Osteocyte (in vitro differentiated cells): ENCODE results near the gene POFUT2. TPM values are rescaled to one million over a fixed set of nuclear protein-coding genes. Genes with fewer than 3 reads are reported as not detected.

ENCODE experiments used
- DNase-seq: peaks from one replicate; pipeline ENCODE4 v3.0.0; 2021; ENCODE audit warnings: mixed read lengths; ENCODE audit not compliant: unreplicated experiment; ENCODE audit errors: extremely low spot score
- H3K27ac Mint-ChIP-seq: one replicate; pipeline ENCODE4 v1.8.0; 2021; ENCODE audit warnings: mild to moderate bottlenecking, mixed read lengths; ENCODE audit not compliant: unreplicated experiment
- H3K27me3 Mint-ChIP-seq: one replicate; pipeline ENCODE4 v1.8.0; 2021; ENCODE audit warnings: mixed read lengths; ENCODE audit not compliant: unreplicated experiment
- H3K36me3 Mint-ChIP-seq: one replicate; pipeline ENCODE4 v1.8.0; 2021; ENCODE audit warnings: mixed read lengths; ENCODE audit not compliant: unreplicated experiment
- H3K4me1 Mint-ChIP-seq: one replicate; pipeline ENCODE4 v1.8.0; 2021; ENCODE audit warnings: mixed read lengths; ENCODE audit not compliant: unreplicated experiment
- H3K4me3 Mint-ChIP-seq: one replicate; pipeline ENCODE4 v1.8.0; 2021; ENCODE audit warnings: mild to moderate bottlenecking, moderate library complexity, mixed read lengths; ENCODE audit not compliant: unreplicated experiment
- H3K9me3 Mint-ChIP-seq: one replicate; pipeline ENCODE4 v1.8.0; 2021; ENCODE audit warnings: mixed read lengths; ENCODE audit not compliant: unreplicated experiment
- total RNA-seq: library from RNA; stranded (reverse); gene quantifications from 2 replicates; pipeline ENCODE4 v1.2.1, GENCODE V29; 2021
- TF ChIP-seq, protein P1 (sequence below): fragments of 200-600 bp; sonication (generic); IDR thresholded peaks from 2 replicates; pipeline ENCODE4 v1.5.0; 2021; ENCODE audit warnings: antibody characterized with exemption, mild to moderate bottlenecking, moderate library complexity

POFUT2 gene
- total RNA-seq, 1 donor from 2014 or later, result 62.7 TPM

DNA sequence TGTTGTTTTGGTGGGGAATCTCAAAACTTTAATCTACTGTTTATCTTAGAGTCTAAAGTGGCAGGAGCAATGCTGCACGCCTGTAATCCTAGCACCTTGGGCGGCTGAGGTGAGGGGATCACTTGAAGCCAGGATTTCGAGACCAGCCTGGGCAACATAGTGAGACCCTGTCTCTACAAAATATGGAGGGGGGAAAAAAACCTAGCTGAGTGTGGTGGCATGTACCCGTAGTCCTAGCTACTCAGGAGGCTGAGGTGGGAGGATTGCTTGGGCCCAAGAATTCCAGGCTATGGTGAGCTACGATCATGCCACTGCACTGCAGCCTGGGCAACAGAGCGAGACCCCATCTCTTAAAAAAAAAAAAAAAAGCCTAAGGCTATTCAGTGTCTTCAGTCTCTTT, 38.1 kb downstream of the POFUT2 start:
- no peak overlapping the region for H3K27ac Mint-ChIP-seq
- peak; percentile 36 for DNase-seq
- TF ChIP-seq, protein P1, sequence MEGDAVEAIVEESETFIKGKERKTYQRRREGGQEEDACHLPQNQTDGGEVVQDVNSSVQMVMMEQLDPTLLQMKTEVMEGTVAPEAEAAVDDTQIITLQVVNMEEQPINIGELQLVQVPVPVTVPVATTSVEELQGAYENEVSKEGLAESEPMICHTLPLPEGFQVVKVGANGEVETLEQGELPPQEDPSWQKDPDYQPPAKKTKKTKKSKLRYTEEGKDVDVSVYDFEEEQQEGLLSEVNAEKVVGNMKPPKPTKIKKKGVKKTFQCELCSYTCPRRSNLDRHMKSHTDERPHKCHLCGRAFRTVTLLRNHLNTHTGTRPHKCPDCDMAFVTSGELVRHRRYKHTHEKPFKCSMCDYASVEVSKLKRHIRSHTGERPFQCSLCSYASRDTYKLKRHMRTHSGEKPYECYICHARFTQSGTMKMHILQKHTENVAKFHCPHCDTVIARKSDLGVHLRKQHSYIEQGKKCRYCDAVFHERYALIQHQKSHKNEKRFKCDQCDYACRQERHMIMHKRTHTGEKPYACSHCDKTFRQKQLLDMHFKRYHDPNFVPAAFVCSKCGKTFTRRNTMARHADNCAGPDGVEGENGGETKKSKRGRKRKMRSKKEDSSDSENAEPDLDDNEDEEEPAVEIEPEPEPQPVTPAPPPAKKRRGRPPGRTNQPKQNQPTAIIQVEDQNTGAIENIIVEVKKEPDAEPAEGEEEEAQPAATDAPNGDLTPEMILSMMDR, result no peak
- no peak overlapping the region for H3K4me3 Mint-ChIP-seq
- H3K9me3 Mint-ChIP-seq, result peaks cover 6% of the 10 kb centered on the region
- peaks cover 16% of the 10 kb centered on the region for H3K4me1 Mint-ChIP-seq
- peaks cover 11% of the 10 kb centered on the region for H3K27me3 Mint-ChIP-seq
- no peaks in the 10 kb centered on the region for H3K36me3 Mint-ChIP-seq

DNA sequence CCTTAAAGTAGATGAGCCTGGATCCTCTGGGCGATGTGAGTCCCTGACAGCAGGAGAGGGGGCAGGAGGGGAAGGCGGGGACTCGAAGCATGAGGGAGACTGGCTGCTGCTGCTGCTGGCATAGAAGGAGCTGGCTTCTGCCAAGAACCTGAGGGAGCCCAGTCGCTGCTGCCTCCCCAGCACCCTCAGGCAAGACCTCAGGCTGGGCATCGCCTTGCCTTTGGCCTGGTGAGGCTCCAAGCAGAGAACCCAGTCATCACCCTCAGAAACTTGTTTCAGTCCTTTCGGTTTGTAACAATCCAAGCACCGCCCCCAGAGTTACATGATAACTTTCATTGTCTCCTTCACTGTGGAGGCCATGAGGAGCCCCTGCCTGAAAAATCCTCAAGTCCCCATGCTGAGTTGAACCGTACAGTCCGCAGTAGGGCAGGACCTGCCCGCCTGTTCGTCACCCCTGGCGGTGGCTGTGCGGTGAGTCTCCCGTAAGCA, 38.8 kb downstream of the POFUT2 start:
- DNase-seq, result peak; percentile 83
- H3K9me3 Mint-ChIP-seq, result peaks cover 13% of the 10 kb centered on the region
- H3K4me3 Mint-ChIP-seq, result peak overlapping the region; percentile 5
- H3K4me1 Mint-ChIP-seq, result peaks cover 16% of the 10 kb centered on the region
- TF ChIP-seq, protein P1, result no peak
- peaks cover 11% of the 10 kb centered on the region for H3K27me3 Mint-ChIP-seq
- H3K27ac Mint-ChIP-seq, result no peak overlapping the region
- no peaks in the 10 kb centered on the region for H3K36me3 Mint-ChIP-seq

DNA sequence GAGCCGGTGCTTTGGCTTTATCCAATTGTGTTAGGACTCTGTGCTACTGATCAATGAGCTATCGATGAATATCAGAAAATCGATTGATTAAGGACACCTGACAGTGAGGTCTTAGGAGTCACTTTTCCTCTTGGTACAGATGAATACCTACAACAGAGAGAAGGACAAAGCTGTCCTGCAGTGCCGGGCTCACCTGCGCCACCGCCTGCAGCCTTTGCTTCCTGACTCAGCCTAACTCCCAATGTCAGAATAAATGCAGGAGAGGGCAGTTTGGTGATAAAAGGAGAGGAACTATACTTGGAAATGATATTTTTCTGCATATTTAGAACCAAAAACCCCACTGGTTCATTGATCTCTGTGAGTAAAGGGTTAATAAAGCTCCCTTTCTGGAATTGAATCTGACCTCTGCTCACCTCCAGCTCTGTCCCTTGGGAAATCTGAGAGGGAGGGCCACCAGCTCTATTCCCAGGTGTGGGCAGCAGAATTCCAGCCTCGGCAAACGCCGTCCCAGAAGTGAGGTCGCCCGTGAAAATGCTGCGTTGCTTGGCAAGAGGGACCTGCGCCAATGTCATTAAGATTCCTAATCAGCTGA, 39.3 kb downstream of the POFUT2 start:
- Mint-ChIP-seq H3K27ac (no peak overlapping the region), H3K27me3 (peaks cover 11% of the 10 kb centered on the region), H3K9me3 (peaks cover 18% of the 10 kb centered on the region), H3K4me1 (peaks cover 14% of the 10 kb centered on the region), H3K4me3 (peak overlapping the region; percentile 5), H3K36me3 (peaks cover 4% of the 10 kb centered on the region)
- no peak for DNase-seq
- TF ChIP-seq, protein P1, result no peak

DNA sequence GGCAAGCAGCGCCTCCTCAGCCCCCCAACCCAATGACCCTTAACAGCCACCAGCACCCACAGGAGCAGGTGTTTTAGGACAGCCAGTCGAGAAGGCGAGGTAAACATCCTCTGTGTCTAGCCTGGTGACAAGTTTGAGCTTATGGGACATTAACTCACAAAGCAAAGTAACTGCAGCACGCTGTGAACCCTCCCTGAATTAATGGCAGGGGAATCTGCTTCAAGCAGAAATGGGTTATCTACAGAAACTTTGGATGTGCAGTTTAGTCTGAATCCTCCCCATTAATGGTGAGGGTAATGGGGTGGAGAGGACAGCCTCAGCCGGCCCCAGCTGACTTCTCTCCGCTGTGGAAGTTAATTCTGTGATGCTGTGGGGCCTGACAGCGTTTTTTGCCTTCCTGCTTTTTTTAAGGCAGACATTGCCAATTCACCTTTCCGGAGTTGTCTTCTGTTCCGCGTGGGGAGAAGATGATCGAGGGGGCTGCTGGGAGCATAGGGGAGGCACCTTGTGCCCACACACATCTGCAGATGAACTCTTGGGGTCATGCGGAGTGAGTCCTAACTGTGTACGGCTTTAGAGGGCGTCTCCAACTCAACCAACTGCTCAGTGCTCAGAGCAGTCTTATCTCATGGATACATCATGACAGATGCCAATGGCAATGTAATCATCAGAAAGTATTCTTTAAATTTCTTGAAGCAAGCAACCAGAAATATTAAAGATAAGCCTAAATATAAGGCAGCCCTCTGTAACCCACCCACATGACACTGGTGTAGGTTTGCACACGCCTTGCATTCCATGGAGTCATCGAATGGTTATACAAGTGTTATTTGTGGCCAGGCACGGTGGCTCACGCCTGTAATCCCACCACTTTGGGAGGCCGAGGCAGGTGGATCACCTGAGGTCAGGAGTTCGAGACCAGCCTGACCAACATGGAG, 41.0 kb downstream of the POFUT2 start:
- DNase-seq, result peak; percentile 66
- H3K36me3 Mint-ChIP-seq, result peaks cover 4% of the 10 kb centered on the region
- TF ChIP-seq, protein P1, result no peak
- H3K4me1 Mint-ChIP-seq, result peaks cover 7% of the 10 kb centered on the region
- peaks cover 11% of the 10 kb centered on the region for H3K27me3 Mint-ChIP-seq
- H3K27ac Mint-ChIP-seq, result no peak overlapping the region
- peaks cover 24% of the 10 kb centered on the region for H3K9me3 Mint-ChIP-seq
- no peak overlapping the region for H3K4me3 Mint-ChIP-seq

DNA sequence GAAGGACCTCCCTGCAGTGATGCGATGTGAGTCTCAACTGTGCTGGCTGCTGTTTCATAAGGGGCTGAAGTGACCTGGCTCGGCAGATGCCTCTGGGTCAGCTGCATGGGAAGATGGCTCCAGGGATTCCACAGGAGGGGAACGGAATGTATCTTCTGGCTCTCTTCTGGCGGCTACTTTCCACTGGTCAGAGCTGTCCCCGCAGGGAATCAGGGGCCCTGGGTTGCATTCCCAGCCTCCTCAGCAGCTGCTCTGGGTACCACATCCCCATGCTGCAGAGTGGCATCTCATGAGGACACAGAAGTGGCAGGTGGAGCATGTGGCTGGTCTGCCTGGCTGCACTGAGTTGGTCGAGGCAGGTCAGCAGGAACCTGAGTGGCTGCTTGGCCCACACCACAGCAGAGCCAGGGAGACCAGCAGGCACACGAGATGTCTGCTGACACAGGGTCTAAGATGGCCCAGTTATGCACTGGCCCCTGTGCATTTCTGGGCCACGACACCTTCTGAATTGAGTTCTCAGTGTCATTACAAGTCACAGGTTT, 42.8 kb downstream of the POFUT2 start:
- H3K27ac Mint-ChIP-seq, result no peak overlapping the region
- peaks cover 11% of the 10 kb centered on the region for H3K27me3 Mint-ChIP-seq
- DNase-seq, result peak; percentile 82
- peaks cover 4% of the 10 kb centered on the region for H3K36me3 Mint-ChIP-seq
- H3K4me3 Mint-ChIP-seq, result no peak overlapping the region
- H3K9me3 Mint-ChIP-seq, result peaks cover 25% of the 10 kb centered on the region
- peaks cover 7% of the 10 kb centered on the region for H3K4me1 Mint-ChIP-seq
- TF ChIP-seq, protein P1, result no peak
